Osteoblast (primary cell): Measurements from ENCODE around the gene PGLYRP4. TPM values are rescaled to one million over a fixed set of nuclear protein-coding genes. Genes with fewer than 3 reads are reported as not detected.
"Not testable (repeated sequence)": the region's sequence is repeated elsewhere in the genome, so short reads cannot be mapped to it uniquely, and the experiment has no call there.

Experiments
- DNase-seq: peaks from one replicate; pipeline ENCODE4 v3.0.0; 2011; ENCODE audit warnings: low spot score, mixed read lengths; ENCODE audit not compliant: insufficient read length; ENCODE audit errors: missing footprints
- H2AFZ ChIP-seq: 2 replicates; pipeline ENCODE4 v1.6.0; 2011; ENCODE audit warnings: mild to moderate bottlenecking, low read length
- H3K27ac ChIP-seq: 2 replicates; pipeline ENCODE4 v1.5.1; 2011; ENCODE audit warnings: mild to moderate bottlenecking, low read depth, low read length, moderate library complexity
- H3K27me3 ChIP-seq: 2 replicates; pipeline ENCODE4 v1.6.0; 2012; ENCODE audit warnings: mild to moderate bottlenecking, control low read depth, inconsistent platforms, low read length, moderate library complexity; ENCODE audit not compliant: insufficient read depth
- H3K36me3 ChIP-seq: 2 replicates; pipeline ENCODE4 v1.5.1; 2011; ENCODE audit warnings: mild to moderate bottlenecking, low read length, control low read depth, moderate library complexity; ENCODE audit not compliant: insufficient read depth
- H3K4me1 ChIP-seq: 2 replicates; pipeline ENCODE4 v1.5.1; 2011; ENCODE audit warnings: mild to moderate bottlenecking, low read length, control low read depth, moderate library complexity; ENCODE audit not compliant: insufficient read depth
- H3K4me2 ChIP-seq: 2 replicates; pipeline ENCODE4 v1.6.0; 2011; ENCODE audit warnings: mild to moderate bottlenecking, low read length; ENCODE audit not compliant: insufficient read depth
- H3K4me3 ChIP-seq: fragments of 200-600 bp; sonication (generic); 3 replicates; pipeline ENCODE4 v1.5.1; 2012; ENCODE audit warnings: mild to moderate bottlenecking, low read length, inconsistent platforms; ENCODE audit not compliant: insufficient read depth
- H3K79me2 ChIP-seq: 2 replicates; pipeline ENCODE4 v1.6.0; 2012; ENCODE audit warnings: mild to moderate bottlenecking, low read length, control low read depth, inconsistent platforms; ENCODE audit not compliant: insufficient read depth
- H3K9me3 ChIP-seq: 2 replicates; pipeline ENCODE4 v1.5.1; 2011; ENCODE audit warnings: low read depth, low read length, control low read depth
- H4K20me1 ChIP-seq: 2 replicates; pipeline ENCODE4 v1.6.0; 2012; ENCODE audit warnings: mild to moderate bottlenecking, low read length, control low read depth; ENCODE audit not compliant: insufficient read depth
- CTCF ChIP-seq: IDR thresholded peaks from 2 replicates; pipeline ENCODE4 v1.5.1; 2011; ENCODE audit warnings: mild to moderate bottlenecking, low read depth, low read length, moderate library complexity; ENCODE audit errors: extremely low read depth
- total RNA-seq: library from RNA; depleted of rRNA; stranded (reverse); fragments of >200 nt; gene quantifications from 2 replicates; pipeline ENCODE4 v1.2.3, GENCODE V29; 2012

PGLYRP4 gene
- total RNA-seq, 1 donor = not detected

DNA sequence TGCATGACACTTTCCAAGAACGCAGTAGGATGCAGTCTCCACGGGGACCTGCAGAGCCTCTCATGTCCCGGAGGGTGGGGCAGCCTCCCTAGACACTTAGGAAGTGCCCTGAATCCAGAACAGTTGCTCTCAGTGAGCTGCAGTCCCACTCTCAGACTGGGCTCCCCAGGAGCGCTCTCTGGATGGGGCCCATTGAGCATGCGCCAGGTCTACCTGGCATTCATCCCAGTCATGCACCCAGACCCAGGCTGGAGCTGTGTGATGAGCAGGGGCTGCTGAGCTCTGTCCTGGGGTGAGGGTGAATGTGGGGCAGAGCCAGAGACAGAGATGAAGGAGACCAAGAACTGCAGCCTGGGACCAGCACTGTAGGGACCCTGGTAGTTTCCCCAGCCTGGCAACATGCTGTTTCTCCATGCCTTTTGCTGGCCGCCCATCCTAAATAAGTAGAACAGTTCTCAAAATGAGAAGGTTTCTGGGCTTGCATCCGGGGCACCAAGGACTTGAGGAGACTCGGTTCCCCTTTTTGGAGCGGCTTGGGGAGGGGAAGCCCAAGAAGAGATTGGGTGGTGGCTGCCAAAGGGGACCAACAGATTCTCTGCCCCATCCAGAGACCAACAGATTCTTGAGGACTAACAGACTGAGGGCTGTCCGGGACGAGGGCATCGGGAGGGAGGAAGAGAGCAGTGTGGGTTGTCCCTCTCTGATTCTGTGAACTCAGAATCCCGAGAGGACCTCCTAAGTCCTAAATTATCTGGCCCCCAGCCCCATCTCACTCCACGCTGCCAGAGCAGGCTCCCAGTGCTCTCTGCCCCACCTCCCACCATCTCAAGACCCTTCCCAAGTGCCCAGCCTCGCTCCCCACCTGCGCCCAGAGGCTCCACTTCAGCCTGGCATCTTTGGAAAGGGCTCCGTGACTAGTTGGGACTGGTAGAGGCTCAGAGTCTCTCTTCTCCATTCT lies 1.0 kb upstream of the PGLYRP4 start:
- TF ChIP-seq CTCF = no peak
- Histone ChIP-seq H3K9me3 (no peaks in the 10 kb centered on the region), H3K4me2 (no peak overlapping the region), H2AFZ (no peak overlapping the region), H3K27me3 (peaks cover 24% of the 10 kb centered on the region), H3K4me3 (no peak overlapping the region), H4K20me1 (no peaks in the 10 kb centered on the region), H3K79me2 (no peaks in the 10 kb centered on the region), H3K36me3 (no peaks in the 10 kb centered on the region), H3K4me1 (no peaks in the 10 kb centered on the region), H3K27ac (no peak overlapping the region)
- DNase-seq = no peak

DNA sequence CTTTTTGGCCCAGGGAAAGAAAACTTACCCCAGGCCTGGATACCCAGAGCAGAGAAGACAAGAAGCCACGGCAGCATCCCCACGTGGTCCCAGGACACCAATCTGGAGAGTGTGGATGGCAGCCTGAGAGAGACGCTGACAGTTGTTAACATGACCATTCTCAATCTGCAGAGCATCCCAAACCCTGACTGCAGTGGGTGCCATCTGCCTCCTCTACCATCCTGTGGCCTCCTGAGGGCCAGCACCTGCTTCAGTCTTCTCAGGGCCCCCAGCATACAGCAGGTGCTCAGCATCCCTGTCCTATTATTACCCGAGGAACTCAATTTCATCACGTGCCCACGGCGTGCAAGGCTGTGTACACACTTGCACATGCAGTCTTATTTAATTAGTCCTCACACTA lies 785 bp downstream of the PGLYRP4 start:
- no peaks in the 10 kb centered on the region for H3K4me1 ChIP-seq
- H3K36me3 ChIP-seq = no peaks in the 10 kb centered on the region
- TF ChIP-seq CTCF = no peak
- H4K20me1 ChIP-seq = no peaks in the 10 kb centered on the region
- no peaks in the 10 kb centered on the region for H3K9me3 ChIP-seq
- H3K79me2 ChIP-seq = no peaks in the 10 kb centered on the region
- H2AFZ ChIP-seq = no peak overlapping the region
- H3K4me2 ChIP-seq = no peak overlapping the region
- no peak overlapping the region for H3K4me3 ChIP-seq
- no peak overlapping the region for H3K27ac ChIP-seq
- H3K27me3 ChIP-seq = peaks cover 24% of the 10 kb centered on the region
- no peak for DNase-seq

- H2AFZ ChIP-seq, H3K4me1 ChIP-seq, H3K4me2 ChIP-seq, H3K9me3 ChIP-seq, H3K79me2 ChIP-seq, H4K20me1 ChIP-seq, H3K27ac ChIP-seq, DNase-seq, H3K4me3 ChIP-seq, H3K36me3 ChIP-seq: not testable (repeated sequence)
- peaks cover 24% of the 10 kb centered on the region for H3K27me3 ChIP-seq
These were observed 1.6 kb downstream of the PGLYRP4 start for GRCh38 chr1:153347049-153347448.

- Histone ChIP-seq H3K36me3 (no peaks in the 10 kb centered on the region), H3K4me2 (no peak overlapping the region), H2AFZ (no peak overlapping the region), H3K4me1 (no peaks in the 10 kb centered on the region), H3K9me3 (no peaks in the 10 kb centered on the region), H3K27ac (no peak overlapping the region), H3K27me3 (peaks cover 27% of the 10 kb centered on the region), H3K79me2 (no peaks in the 10 kb centered on the region), H4K20me1 (no peaks in the 10 kb centered on the region), H3K4me3 (no peak overlapping the region)
- DNase-seq = no peak
- TF ChIP-seq CTCF = no peak
These were observed 2.4 kb downstream of the PGLYRP4 start for GRCh38 chr1:153346077-153346723.
